ENCODE data around the gene SS18L1.

GRCh38 chr20:62126141-62126540, 17.4 kb upstream of the SS18L1 start:
- TF ChIP-seq CTCF (IDR thresholded peaks at IDR 0.05; ENCODE audit: insufficient read depth, low read depth, low read length) (no peak), EZH2 (IDR thresholded peaks at IDR 0.05; ENCODE audit: insufficient read depth, low read length) (no peak)

Measured in astrocyte (in vitro differentiated cells and primary cell).